ENCODE data around the gene DNPEP. TPM values are rescaled to one million over a fixed set of nuclear protein-coding genes. Genes with fewer than 3 reads are reported as not detected.

The DNPEP gene
- total and polyA plus RNA-seq, 2 of the 4 experiments (the other 2 are of a cell fraction), result 74.2 to 89.4 TPM

DNA sequence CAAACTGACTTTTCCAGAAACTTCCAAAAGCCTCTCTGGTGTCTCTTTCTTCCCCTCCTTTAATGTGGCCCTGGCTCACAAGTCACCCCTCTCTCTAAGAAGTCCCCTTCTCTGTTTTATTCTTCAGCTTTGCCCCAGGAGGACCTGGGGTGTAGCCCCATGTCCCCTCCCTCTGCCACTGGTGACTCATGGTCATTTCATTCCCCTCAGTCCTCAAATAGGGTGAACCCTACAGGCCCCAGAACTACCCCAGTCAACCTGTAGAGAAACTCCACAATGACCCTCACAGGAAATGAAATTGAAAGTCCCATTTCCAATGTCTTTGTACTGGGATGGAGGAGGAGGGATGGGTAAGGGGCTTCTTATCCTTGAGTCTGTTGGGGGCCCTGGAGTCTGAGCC lies 40.8 kb upstream of the DNPEP start:
- Histone ChIP-seq H3K4ac (ENCODE audit: low read depth, low read length) (no peak overlapping the region), H2BK15ac (ENCODE audit: low read depth, low read length) (no peak overlapping the region), H3K9ac (ENCODE audit: low read depth, low read length) (no peak overlapping the region), H3K27ac (ENCODE audit: insufficient read depth, low read length) (no peak overlapping the region), H3K79me1 (ENCODE audit: low read depth in 1 of 2, low read length in 2 of 2) (no peaks in the 10 kb centered on the region), H3K18ac (ENCODE audit: low read depth, low read length) (no peak overlapping the region), H2BK5ac (ENCODE audit: low read depth, low read length, poor library complexity, severe bottlenecking) (no peak overlapping the region), H3K9me1 (ENCODE audit: insufficient read depth, low read length) (peaks cover 6% of the 10 kb centered on the region), H4K20me1 (ENCODE audit: insufficient read depth, low read length) (peaks cover 3% of the 10 kb centered on the region; the same call in 1 of the 2 replicates), H3K4me1 (ENCODE audit: control insufficient read depth, insufficient read depth, low read length) (peaks cover 13% of the 10 kb centered on the region), H3K4me3 (ENCODE audit: insufficient read depth, low read depth, low read length) (no peak overlapping the region), H2BK20ac (ENCODE audit: low read depth, low read length) (no peak overlapping the region), H2AK9ac (replicated peaks; ENCODE audit: low read depth, low read length, poor library complexity) (no peak overlapping the region), H3K14ac (replicated peaks; ENCODE audit: low read depth, low read length) (no peak overlapping the region), H2AK5ac (ENCODE audit: low read depth, low read length) (no peak overlapping the region), H2BK120ac (ENCODE audit: low read depth, low read length) (no peak overlapping the region), H3K36me3 (ENCODE audit: control insufficient read depth, insufficient read depth, low read length) (no peaks in the 10 kb centered on the region), H2AFZ (replicated peaks; ENCODE audit: low read length, poor library complexity) (no peak overlapping the region), H3K23ac (ENCODE audit: low read depth, low read length) (no peak overlapping the region), H4K5ac (ENCODE audit: low read depth, low read length) (no peak overlapping the region), H4K8ac (ENCODE audit: low read depth in 2 of 2, low read length in 2 of 2) (no peak overlapping the region), H3K9me3 (ENCODE audit: control insufficient read depth, insufficient read depth, low read length) (no peaks in the 10 kb centered on the region), H3K56ac (ENCODE audit: extremely low read depth, insufficient read depth, low read length) (no peak overlapping the region), H3K4me2 (ENCODE audit: low read depth, low read length) (no peak overlapping the region), H3K27me3 (ENCODE audit: control insufficient read depth, insufficient read depth, low read length) (no peaks in the 10 kb centered on the region; the same call in 1 of the 2 replicates), H4K91ac (ENCODE audit: insufficient read depth, low read depth, low read length) (no peak overlapping the region)
- dilution Hi-C loops (cut with HindIII; ENCODE audit: low sequenced_read_pairs, unreplicated experiment) (no loop called here), in situ Hi-C loops (cut with MboI; ENCODE audit: low sequenced_read_pairs) (no loop called here), intact Hi-C loops (cut with micrococcal nuclease) (no loop called here)
- no peak for ATAC-seq (ENCODE audit: low read depth)
- POLR2A ChIA-PET (ENCODE audit: unreplicated experiment), result no interaction called here
- BruUV-seq (replicated peaks), result no TSS peak
- no peak for DNase-seq
- CTCF ChIA-PET, result no interaction called here
- TF ChIP-seq, protein P1, sequence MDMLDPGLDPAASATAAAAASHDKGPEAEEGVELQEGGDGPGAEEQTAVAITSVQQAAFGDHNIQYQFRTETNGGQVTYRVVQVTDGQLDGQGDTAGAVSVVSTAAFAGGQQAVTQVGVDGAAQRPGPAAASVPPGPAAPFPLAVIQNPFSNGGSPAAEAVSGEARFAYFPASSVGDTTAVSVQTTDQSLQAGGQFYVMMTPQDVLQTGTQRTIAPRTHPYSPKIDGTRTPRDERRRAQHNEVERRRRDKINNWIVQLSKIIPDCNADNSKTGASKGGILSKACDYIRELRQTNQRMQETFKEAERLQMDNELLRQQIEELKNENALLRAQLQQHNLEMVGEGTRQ (IDR thresholded peaks at IDR 0.05; ENCODE audit: low read depth, low read length), result no peak
- TF ChIP-seq RAD21 (IDR thresholded peaks at IDR 0.05; ENCODE audit: low read length), result no peak
- TF ChIP-seq BHLHE40 (IDR thresholded peaks at IDR 0.05; ENCODE audit: low read depth, low read length), result no peak
- no peak for TF ChIP-seq CHD1 (IDR thresholded peaks at IDR 0.05; ENCODE audit: low read depth, low read length)
- TF ChIP-seq, protein P2, sequence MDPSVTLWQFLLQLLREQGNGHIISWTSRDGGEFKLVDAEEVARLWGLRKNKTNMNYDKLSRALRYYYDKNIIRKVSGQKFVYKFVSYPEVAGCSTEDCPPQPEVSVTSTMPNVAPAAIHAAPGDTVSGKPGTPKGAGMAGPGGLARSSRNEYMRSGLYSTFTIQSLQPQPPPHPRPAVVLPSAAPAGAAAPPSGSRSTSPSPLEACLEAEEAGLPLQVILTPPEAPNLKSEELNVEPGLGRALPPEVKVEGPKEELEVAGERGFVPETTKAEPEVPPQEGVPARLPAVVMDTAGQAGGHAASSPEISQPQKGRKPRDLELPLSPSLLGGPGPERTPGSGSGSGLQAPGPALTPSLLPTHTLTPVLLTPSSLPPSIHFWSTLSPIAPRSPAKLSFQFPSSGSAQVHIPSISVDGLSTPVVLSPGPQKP (IDR thresholded peaks at IDR 0.05; ENCODE audit: borderline replicate concordance, low read depth, low read length), result no peak
- no peak for TF ChIP-seq FOS (IDR thresholded peaks at IDR 0.05; ENCODE audit: low read depth, low read length)
- no peak for TF ChIP-seq NFE2L2 (IDR thresholded peaks at IDR 0.05; ENCODE audit: low read depth, low read length)
- no peak for TF ChIP-seq RCOR1 (IDR thresholded peaks at IDR 0.05; ENCODE audit: insufficient replicate concordance, low read length)
- TF ChIP-seq CEBPB (IDR thresholded peaks at IDR 0.05; ENCODE audit: low read depth, low read length), result no peak
- TF ChIP-seq POLR2A (IDR thresholded peaks at IDR 0.05; ENCODE audit: low read depth, low read length), result no peak

All from IMR-90 (cell line).